HG03558 (cell line): Measurements from ENCODE around the gene SNF8.

Experiments
- ATAC-seq: cut with Tn5 transposase; IDR thresholded peaks from one replicate; pipeline ENCODE4 v1.9.1; 2021; ENCODE audit warnings: moderate number of reproducible peaks; ENCODE audit not compliant: unreplicated experiment; ENCODE audit errors: extremely low read depth

Gene SNF8

DNA sequence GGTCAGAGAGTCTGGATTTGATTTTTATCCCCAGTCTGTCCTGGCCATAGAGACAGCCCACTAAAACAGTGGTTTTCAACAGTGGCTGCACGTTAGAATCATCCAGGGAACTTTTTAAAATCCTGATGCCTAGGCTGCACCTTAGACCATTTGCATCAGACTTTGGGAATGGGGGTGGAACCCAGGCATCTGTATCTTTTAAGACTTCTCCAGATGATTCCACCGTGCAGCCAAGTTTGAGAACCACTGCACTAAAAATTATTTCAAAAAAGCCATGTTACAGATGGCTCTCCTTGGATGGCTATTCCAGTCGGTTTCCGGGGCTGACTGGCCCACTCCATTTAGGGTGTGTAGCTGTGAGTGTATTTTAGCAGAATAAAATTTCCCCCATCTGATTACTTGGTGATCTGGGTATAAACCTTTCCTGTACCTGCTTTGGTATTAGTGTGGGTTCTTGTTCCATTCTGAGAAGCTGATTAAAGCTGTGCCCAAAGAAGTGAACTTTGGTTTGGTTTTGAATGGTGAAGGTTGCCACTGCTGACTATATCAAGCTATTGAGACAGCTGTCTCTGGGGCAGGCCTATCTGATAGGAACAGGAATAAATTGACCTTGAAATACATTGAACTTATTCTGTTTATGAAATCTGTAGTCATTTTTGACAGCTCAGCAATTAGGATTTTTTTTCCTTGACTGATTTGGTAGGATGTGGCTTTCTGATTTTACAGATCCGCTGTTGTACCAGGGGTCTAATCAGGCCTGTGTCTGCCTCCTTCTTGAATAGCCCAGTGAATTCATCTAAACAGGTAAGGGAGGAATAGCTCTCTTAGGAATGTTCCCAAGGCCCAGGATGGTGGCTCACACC, 50.8 kb downstream of the SNF8 start:
- no peak for ATAC-seq

- ATAC-seq: no peak
These were observed 51.5 kb downstream of the SNF8 start for GRCh38 chr17:48892940-48893645.

- ATAC-seq: no peak
These were observed 54.6 kb downstream of the SNF8 start for GRCh38 chr17:48890086-48890485.

GRCh38 chr17:48883171-48883570, 61.5 kb downstream of the SNF8 start:
- no peak for ATAC-seq

DNA sequence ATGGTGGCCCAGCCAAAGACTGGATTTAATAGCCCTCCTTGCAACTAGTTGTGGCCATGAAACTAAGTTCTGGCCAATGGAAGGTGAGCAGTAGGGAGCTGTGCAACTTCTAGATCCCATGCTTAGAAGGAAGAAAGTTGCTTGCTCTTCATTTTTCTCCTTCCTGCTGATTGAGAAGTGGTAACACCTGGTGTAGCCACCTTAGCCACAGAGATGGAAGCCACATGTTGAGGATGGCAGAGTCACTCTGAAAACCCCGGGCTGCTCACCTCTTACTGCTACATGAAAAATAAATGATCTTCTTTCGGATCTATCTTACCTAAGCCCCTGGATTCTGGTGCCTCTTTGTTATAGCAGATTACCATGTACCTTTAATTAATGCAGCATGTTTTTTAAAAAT, 62.4 kb downstream of the SNF8 start:
- no peak for ATAC-seq
